Progenitor cell of endocrine pancreas (in vitro differentiated cells): ENCODE results near the gene PTCD3. TPM values are rescaled to one million over a fixed set of nuclear protein-coding genes. Genes with fewer than 3 reads are reported as not detected.

Experiments
- DNase-seq: peaks from one replicate; pipeline ENCODE4 v3.0.0; 2021; ENCODE audit warnings: low spot score; ENCODE audit not compliant: unreplicated experiment
- H3K27ac Mint-ChIP-seq: 2 replicates; pipeline ENCODE4 v1.8.0; 2021; ENCODE audit warnings: mild to moderate bottlenecking, moderate library complexity, mixed read lengths
- H3K27me3 Mint-ChIP-seq: 2 replicates; pipeline ENCODE4 v1.8.0; 2021; ENCODE audit warnings: mixed read lengths
- H3K36me3 Mint-ChIP-seq: 2 replicates; pipeline ENCODE4 v1.8.0; 2022; ENCODE audit warnings: mixed read lengths; ENCODE audit not compliant: insufficient read depth
- H3K4me1 Mint-ChIP-seq: 2 replicates; pipeline ENCODE4 v1.8.0; 2021; ENCODE audit warnings: low read depth, mixed read lengths
- H3K4me3 Mint-ChIP-seq: 2 replicates; pipeline ENCODE4 v1.8.0; 2021; ENCODE audit warnings: low read depth, mild to moderate bottlenecking, moderate library complexity, mixed read lengths
- H3K9me3 Mint-ChIP-seq: 2 replicates; pipeline ENCODE4 v1.8.0; 2021; ENCODE audit warnings: low read depth, mixed read lengths
- total RNA-seq: library from RNA; stranded (reverse); gene quantifications from 2 replicates; pipeline ENCODE4 v1.2.1, GENCODE V29; 2021
- TF ChIP-seq, protein P1 (sequence below): fragments of 200-600 bp; sonication (generic); IDR thresholded peaks from one replicate; pipeline ENCODE4 v1.5.0; 2021; ENCODE audit warnings: antibody characterized with exemption, mild to moderate bottlenecking; ENCODE audit not compliant: unreplicated experiment

Gene PTCD3
- total RNA-seq, 1 donor from 2014 or later = 163 TPM

DNA sequence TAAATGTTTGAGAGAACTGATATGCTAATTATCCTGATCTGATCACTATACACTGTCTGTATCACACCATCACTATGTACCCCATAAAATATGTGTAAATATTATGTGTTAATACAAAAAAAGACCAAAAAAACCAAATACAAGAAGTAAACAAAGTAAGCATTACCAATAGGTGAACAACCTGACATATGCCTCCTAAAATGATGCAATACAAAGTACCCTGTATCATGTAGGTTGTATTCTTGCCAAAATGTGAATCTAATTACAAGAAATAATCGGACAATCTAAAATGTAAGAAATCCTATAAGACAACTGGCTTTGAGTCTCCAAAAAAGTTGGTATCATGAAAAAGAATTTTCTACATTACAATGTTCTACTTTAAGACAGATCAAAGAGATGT, 8.1 kb upstream of the PTCD3 start:
- H3K27ac Mint-ChIP-seq = no peak overlapping the region
- TF ChIP-seq, protein P1, sequence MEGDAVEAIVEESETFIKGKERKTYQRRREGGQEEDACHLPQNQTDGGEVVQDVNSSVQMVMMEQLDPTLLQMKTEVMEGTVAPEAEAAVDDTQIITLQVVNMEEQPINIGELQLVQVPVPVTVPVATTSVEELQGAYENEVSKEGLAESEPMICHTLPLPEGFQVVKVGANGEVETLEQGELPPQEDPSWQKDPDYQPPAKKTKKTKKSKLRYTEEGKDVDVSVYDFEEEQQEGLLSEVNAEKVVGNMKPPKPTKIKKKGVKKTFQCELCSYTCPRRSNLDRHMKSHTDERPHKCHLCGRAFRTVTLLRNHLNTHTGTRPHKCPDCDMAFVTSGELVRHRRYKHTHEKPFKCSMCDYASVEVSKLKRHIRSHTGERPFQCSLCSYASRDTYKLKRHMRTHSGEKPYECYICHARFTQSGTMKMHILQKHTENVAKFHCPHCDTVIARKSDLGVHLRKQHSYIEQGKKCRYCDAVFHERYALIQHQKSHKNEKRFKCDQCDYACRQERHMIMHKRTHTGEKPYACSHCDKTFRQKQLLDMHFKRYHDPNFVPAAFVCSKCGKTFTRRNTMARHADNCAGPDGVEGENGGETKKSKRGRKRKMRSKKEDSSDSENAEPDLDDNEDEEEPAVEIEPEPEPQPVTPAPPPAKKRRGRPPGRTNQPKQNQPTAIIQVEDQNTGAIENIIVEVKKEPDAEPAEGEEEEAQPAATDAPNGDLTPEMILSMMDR = no peak
- peaks cover 33% of the 10 kb centered on the region for H3K36me3 Mint-ChIP-seq
- no peaks in the 10 kb centered on the region for H3K9me3 Mint-ChIP-seq
- no peak for DNase-seq
- no peaks in the 10 kb centered on the region for H3K27me3 Mint-ChIP-seq
- H3K4me1 Mint-ChIP-seq = peaks cover 2% of the 10 kb centered on the region
- no peak overlapping the region for H3K4me3 Mint-ChIP-seq

DNA sequence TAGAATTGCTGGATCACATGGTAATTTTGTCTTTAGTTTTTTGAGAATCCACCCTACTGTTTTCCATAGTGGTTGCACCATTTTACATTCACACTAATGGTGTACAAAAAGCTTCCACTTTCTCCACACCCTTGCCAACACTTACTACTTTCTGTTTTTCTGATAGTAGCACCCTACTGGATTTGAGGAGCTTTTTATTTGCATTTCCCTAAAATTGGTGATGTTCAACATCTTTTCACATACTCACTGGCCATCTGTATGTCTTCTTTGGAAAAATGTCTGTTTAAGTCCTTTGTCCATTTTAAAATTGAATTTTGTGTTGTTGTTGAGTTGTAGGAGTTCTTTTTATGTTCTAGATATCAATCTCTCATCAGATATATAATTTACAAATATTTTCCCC, 3.9 kb upstream of the PTCD3 start:
- no peaks in the 10 kb centered on the region for H3K9me3 Mint-ChIP-seq
- H3K27ac Mint-ChIP-seq = no peak overlapping the region
- H3K27me3 Mint-ChIP-seq = no peaks in the 10 kb centered on the region
- peaks cover 19% of the 10 kb centered on the region for H3K4me1 Mint-ChIP-seq
- H3K4me3 Mint-ChIP-seq = no peak overlapping the region
- TF ChIP-seq, protein P1 = no peak
- no peak for DNase-seq
- peaks cover 22% of the 10 kb centered on the region for H3K36me3 Mint-ChIP-seq

DNA sequence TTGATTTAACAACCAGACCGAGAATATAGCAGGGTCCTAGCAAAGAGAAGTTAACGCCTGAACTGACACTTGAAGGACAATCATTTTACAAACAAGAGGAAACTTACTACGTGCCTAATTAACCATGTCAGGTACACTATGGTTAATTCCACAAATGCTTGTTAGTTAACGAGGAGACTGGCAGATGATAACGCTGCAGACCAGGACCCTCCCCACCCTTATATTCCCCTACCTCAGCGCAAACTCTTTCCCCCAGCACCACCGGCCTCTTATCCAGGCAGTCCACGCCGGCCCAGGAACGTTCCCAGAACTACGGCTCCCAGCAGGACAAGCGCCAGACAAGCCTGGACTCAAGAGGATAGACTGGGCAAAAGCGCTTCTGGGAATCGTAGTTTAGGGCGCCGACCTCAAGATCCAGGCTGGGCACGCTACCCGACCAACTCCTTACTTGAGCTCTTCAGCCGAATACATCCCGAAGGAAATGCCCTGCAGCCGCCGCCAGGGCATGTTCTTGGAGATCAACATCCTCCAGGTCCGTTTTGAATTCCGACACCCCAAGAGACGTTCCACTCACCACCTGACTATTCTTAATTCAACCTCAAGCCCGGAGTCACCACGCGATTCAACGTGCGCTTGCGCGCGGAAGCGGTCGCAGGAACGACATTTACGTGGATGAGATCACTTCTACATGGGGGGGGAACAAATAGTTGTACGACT, 625 bp upstream of the PTCD3 start, which contains the start of gene POLR1A:
TSS of gene POLR1A (minus strand) at position 635 of the 717 bp plus-strand sequence. CDS start at position 525, 110 bp downstream.
- Mint-ChIP-seq H3K9me3 (no peaks in the 10 kb centered on the region), H3K27ac (peak within 1 kb of the TSS; percentile 99), H3K4me3 (peak within 1 kb of the TSS; percentile 93), H3K27me3 (no peaks in the 10 kb centered on the region), H3K36me3 (peaks cover 15% of the 10 kb centered on the region), H3K4me1 (peaks cover 26% of the 10 kb centered on the region)
- peak; percentile 60 for DNase-seq
- TF ChIP-seq, protein P1 = no peak

DNA sequence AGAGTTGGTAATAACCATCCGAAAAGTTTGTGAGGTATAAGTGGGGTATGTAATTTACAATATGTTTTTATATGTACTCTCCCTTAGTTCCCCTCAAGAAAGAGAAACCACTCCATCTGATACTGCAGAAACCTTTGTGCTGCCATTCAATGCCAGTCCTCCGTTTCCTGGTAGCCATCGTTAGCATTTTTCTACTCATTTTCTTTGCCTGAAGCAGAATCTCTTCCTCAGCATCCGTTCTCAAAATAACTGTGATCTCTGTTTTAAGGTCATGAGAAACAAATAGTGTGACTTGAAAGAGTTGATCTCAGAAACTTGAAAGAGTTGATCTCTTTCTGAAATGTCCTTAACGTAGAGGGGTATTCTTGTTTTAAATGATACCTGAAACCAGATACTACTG, 996 bp downstream of the PTCD3 start:
- peak overlapping the region; percentile 93 for H3K4me3 Mint-ChIP-seq
- no peaks in the 10 kb centered on the region for H3K27me3 Mint-ChIP-seq
- TF ChIP-seq, protein P1 = no peak
- H3K4me1 Mint-ChIP-seq = peaks cover 26% of the 10 kb centered on the region
- H3K36me3 Mint-ChIP-seq = peaks cover 20% of the 10 kb centered on the region
- DNase-seq = no peak
- H3K9me3 Mint-ChIP-seq = no peaks in the 10 kb centered on the region
- peak overlapping the region; percentile 99 for H3K27ac Mint-ChIP-seq

DNA sequence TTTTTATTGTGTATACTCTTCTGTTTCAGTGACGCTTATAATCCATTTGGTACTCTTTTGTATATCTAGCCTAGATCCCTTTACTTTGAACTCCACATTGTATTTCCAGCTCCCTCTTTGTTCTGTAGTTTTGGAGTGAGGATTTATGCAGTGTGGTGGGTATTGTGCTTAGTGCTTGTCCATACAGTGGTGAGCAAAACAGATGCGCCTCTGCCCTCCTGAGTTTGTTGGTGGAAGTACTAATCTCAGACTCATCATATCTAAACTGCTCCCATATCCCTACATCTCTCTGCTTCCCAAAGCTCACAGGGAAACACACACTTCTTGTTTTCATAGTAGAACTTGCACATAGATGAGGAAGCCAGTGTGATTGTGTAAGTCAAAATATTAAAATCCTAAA, 12.1 kb downstream of the PTCD3 start:
- TF ChIP-seq, protein P1 = no peak
- H3K9me3 Mint-ChIP-seq = no peaks in the 10 kb centered on the region
- H3K36me3 Mint-ChIP-seq = peaks cover 22% of the 10 kb centered on the region
- H3K27ac Mint-ChIP-seq = no peak overlapping the region
- no peaks in the 10 kb centered on the region for H3K27me3 Mint-ChIP-seq
- DNase-seq = no peak
- no peaks in the 10 kb centered on the region for H3K4me1 Mint-ChIP-seq
- no peak overlapping the region for H3K4me3 Mint-ChIP-seq
